ENCODE results near the gene ABCB9.
"Not testable (repeated sequence)": the region's sequence is repeated elsewhere in the genome, so short reads cannot be mapped to it uniquely, and the experiment has no call there.

The ABCB9 gene

DNA sequence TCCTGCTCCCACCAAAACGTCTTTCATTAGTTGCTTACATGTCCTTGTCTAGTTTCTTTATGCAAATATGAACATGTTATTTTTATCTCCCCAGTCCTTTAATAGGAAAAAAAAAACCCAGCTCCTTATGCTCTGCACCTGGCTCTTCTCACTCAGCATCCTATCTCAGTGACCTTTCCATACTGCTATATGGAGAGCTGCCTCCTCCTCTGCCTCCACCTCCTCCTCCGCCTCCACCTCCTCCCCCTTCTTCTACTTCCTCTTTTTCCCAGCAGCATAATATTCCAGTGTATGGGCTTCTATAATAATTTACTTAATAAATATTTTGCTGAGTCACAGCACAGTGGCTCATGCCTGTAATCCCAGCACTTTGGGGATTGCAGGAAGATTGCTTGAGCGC, 31.5 kb downstream of the ABCB9 start:
- DNase-seq, result no peak

DNA sequence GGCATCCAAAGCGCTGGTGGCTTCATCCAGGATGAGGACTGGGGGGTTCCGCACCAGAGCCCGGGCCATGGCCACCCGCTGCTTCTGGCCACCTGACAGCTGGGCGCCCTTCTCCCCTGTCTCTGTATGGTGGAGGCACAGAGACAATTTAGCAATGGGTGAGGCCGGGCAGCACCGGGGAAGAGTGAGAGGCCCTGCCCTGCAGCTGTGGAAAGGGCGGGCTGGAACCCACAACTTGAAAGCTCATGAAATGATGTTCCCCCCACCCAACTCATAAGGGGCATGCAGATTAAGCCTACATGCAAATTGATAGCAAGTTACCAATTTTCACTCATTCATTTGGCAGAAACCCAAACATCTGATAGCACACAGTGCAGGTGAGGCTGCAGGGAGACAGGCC, 34.1 kb downstream of the ABCB9 start:
- no peak for DNase-seq

DNA sequence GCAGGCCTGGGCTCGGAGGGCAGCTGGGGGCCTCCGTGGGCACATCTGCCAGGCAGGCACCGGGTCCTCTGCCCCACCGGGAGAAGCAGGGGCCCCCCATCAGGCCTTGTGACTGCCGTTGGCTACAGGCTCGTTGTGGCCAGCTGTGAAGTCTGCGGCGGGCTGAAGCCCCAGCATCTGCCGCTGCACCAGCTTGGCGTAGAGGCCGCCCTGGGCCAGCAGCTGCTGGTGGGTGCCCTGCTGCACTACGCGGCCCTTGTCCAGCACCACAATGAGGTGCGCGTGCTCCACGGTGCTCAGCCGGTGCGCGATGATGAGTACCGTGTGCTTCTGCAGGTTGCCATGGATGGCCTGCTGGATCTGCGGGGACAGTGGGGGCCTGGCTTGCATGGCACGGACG, 36.5 kb downstream of the ABCB9 start:
- no peak for DNase-seq

DNA sequence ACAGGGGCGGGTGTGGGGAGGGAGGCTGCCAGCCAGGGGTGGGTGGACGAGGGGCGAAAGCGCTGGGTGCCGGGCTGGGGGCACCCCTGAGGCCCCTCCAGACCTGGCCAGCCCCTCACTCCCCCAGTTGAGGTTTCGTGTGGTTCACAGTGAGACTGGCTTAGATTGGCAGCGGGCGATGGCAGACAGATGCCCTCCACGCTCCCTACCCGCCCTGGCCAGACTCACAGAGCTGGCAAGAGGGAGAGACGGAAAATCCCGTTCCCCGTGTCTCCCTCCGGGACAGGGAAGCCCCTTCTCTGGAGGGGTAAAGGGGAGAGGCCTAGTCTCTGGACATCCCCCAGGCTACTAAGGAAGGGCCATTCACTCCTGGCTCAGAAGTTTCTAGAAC, 37.1 kb downstream of the ABCB9 start:
- no peak for DNase-seq

DNA sequence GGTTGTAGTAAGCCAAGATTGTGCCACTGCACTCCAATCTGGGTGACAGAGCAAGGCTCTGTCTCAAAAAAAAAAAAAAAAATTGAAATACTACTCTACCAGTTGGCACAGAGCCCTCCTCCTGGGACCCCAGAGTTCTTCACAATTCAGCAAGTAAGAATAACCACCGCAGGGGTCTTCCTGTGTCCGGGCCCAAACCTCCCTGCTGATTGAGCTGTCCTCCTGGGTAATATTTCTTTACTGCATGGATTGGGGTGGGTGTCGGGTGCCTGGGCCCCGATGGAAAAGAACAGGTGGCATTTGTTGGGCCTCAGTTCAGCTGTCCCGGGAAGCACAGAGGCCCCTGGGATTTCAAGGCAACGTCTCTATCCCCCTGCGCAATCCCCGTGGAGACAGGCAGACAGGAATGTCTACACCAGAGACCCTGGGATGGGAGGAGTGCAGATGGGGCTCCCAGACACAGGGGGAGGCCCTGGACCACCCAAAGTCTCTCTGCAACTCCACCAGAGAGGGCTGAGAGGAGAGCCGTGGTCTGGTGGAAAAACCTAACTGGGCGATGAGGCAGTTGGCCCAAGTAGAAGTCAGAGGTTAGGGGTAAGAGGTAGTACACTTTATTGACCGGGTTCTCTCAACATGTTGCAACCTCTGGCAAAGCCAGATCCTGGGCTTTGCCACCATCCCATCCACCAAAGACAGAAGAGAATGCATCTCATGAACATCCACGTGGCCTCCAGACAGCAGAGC, 37.7 kb downstream of the ABCB9 start:
- no peak for DNase-seq

DNA sequence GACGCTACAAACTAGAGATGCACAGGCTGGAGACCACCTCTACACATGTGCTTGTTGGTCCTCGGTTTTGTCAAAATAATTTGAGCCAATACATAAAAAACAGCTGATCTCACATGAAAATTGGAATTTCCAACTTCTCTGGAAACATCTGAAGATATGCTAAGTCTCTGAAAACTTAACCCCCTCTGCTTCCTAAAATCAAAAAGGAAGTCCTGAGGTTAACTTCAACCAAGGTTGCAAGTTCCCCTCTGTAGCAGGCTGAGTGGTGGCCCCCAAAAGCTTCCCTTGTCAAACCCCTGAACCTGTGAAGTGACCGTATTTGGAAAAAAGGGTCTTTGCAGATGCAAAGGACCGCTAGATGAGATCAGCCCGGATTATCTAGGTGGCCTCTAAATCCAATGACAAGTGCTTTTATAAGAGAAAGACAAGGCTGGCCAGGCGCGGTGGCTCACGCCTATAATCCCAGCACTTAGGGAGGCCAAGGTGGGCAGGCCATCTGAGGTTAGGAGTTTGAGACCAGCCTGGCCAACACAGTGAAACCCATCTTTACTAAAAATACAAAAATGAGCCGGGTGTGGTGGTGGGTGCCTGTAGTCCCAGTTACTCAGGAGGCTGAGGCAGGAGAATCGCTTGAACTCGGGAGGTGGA, 38.4 kb downstream of the ABCB9 start:
- no peak for DNase-seq

DNA sequence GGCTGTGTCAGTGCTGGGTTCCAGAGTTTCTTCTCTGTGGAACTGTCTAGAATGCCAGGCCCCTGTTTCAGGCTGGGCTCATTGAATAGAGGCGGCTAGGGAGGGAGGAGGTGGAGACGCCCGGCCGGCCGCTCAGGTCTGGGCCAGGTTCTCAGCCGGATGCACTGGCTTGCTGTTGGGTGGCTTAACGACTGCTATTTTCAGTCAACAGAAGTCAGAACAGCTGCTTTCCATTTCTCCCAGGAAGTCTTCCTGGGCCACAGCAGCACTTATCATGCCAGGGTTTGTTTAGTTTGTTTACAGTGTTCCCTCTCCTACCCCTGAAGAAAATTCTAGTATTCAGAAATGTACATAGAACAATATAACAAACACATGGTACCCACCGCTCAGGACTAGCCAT, 44.3 kb downstream of the ABCB9 start:
- no peak for DNase-seq

DNA sequence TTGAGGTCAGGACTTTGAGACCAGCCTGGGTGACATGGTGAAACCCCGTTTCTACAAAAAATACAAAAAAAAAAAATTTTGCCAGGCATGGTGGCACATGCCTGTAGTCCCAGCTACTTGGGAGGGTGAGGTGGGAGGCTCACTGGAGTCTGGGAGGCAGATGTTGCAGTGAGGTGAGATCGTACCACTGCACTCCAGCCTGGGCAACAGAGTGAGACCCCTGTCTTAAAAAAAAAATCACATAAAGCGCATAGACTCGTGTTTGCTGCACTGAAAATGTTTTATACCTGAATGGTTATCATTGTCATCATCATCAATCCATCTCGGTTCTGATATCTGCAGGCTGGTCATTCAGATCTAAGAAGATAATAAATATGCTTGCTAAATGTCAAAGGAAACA, 45.6 kb downstream of the ABCB9 start:
- no peak for DNase-seq

DNA sequence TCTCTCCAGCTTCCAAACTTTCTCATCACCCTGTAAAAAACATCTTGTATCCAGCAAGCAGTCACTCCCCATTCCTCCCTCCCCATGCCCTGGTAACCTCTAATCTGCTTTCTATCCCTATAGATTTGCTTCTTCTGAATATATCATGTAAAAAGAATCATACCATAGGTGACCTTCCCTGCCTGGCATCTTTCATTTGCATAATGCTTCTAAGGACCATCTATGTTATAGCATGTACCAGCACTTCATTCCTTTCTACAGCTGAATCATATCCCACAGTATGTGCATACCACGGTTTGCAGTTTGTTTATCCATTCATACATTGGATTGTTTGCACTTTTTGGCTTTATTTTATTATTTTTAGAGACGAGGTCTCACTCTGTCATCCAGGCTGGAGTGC, 47.4 kb downstream of the ABCB9 start:
- DNase-seq, result no peak

DNA sequence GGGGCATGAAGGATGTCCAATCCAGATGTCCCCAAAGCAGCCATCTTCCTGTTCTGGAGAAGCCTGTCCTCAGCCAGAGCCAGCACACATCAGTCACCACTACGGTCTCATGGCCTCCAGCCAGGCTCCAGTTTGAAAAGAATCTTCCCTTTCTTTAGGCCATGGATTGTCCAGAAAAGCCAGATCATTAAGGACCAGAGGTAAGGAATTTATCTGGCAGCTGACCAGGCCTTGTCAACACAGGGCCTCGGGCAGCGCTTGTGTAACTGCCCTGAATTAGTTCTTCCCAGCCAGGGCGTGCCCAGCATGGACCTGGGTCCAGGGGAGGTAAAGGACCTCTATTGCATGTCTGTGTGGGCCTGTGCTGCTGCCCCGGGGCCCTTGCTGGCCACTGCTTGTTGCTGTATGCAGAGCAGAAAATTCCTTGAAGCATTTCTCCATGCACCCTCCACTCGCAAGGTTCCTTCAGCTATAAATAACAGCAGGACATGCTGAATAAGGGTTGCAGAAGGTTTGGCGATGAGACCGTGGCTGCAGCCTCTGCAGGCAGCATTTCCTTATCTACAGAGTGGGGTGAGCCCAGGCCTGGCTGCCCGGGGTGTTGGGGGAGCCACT, 48.6 kb downstream of the ABCB9 start:
- no peak for DNase-seq

DNA sequence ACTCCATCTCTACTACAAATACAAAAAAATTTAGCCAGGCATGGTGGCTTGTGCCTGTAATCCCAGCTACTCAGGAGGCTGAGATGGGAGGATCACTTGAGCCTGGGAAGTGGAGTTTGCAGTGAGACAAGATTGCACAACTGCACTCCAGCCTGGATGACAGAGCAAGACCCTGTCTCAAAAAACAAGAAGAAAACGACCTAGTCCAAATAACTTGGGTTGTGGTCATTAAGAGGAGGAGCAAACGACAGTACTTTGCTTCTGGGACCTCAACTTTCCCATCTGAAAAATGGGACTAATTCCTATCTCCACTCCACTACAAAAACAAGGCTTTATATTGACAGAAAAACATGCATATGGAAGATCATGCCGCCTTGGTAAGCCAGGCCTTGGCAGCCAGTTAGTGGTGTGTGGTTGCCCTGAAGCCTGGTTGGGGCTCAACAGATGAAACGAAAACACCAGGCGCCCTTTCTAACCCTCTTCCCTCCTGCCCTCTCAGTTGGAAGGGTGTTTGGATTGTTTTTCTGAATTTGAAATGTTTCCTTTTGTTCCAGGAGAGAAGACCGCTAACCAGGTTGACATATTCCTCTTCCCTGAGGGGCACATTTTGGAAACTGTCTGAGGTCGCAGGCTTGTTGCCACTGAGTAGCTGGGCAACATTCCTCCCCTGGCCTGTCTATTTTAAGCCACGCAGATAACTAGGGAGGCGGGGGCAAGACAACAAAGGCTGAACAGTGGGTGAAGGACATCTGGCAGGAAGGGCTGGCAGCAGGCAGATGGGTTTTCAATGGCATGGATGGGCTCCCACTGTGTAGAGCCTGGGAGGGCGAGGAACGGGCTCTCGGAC, 56.6 kb downstream of the ABCB9 start:
- DNase-seq, result no peak

DNA sequence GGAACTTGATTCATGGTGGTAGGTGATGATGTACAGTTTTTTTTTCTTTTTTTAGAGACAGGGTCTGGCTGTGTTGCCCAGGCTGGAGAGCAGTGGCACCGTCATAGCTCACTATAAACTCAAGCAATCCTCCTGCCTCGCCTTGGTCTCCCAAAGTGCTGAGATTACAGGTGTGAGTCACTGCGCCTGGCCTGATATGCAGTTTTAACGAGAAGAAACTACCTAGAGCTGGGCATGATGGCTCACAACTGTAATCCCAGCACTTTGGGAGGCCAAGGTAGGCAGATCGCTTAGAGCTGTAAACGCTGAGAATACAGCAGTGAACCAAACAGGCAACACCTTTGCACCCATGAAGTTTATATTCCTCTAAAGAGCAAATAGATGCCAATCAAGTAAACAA, 57.3 kb downstream of the ABCB9 start:
- no peak for DNase-seq

DNA sequence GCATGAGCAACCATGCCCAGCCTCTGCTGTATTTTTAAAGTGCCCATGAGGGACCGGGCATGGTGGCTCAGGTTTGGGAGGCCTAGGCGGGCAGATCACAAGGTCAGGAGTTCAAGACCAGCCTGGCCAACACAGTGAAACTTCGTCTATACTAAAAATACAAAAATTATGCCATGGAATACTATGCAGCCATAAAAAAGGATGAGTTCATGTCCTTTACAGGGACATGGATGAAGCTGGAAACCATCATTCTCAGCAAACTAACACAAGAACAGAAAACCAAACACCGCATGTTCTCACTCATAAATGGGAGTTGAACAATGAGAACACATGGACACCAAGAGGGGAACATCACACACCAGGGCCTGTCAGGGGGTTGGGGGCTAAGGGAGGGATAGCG, 61.0 kb downstream of the ABCB9 start:
- DNase-seq, result not testable (repeated sequence)

DNA sequence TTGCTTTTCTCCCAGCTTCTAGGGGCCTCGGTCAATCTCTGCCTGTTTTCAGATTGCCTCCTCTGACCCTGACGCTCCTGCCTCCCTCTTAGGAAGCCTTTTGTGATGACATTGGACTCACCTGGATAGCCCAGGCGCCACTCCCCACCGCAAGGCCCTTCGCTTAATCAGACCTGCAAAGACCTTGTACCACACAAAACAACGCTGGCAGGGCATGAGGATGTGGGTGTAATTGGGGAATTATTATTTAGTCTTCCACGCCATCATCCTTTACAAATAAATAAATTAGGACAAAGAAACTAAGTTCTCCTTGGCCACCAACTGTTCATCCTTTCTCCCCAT, 62.6 kb downstream of the ABCB9 start:
- DNase-seq, result no peak

DNA sequence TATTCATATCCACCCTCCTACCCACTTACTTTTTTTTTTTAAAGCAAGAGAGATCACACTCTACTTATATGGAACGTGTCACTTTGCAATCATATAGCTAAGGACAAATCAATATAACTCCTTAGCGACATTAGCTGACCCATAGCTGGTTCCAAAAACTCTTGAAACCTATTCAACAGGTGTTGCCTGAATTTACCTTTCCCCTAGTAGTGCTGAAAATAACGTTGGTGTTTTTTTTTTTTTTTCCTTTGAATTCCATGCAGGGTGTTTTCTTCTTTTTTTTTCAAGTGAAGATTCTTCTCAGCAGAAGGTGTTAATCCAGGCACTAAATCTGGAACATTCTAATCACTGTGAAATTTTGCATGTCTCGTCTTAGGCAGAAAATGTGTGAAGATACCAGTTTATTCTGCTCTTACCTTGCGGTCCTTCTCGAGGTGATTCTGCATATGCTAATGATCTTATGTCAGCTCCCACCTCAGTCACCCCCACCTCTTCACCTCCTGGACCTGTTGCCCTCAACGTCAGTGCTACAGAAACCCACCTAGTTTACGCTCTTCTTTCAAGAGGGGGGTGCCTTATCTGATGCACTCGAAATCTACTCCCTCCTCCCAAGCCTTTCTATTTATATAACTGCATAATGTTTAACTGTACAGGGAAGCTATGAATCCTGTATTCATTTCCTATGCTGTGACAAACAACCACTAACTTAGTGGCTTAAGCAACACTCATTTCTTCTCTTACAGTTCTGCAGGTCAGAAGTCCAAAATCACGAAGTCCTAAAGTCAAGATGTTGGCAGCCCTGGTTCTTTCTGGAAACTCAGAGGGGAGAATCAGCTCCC, 63.2 kb downstream of the ABCB9 start:
- no peak for DNase-seq

DNA sequence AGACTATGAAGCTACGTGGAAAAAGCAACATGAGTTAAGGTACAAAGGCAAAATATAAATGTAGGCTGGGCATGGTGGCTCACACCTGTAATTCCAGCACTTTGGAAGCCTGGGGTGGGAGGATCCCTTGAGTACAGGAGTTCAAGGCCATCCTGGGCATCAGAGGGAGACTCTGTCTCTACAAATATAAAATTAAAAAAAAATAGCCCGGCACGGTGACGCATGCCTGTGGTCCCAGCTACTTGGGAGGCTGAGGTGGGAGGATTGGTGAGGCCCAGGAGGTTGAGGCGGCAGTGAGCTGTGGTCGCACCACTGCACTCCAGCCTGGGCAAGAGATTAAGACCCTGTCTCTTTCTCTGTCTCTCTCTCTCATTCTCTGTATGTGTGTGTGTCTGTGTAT, 66.4 kb downstream of the ABCB9 start:
- DNase-seq, result no peak

DNA sequence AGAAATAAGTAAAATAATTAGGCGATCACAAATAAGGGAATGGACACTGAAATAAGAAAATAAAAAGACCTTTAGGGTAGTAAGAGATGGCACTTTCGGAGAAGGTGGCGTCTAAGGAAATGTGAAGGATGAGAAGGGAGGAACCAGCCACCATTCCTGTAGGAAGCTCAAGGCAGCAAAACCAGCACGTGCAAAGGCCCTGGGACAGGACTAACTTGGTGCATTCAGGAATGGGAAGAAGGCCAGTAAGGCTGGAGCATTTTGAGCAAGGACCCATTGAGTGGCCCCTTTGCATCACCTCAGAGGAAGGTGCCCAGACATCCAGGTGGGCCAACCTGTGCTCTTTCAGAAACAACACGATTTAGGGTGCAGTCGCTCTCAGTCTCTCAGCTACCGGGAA, 69.6 kb downstream of the ABCB9 start:
- DNase-seq, result no peak

DNA sequence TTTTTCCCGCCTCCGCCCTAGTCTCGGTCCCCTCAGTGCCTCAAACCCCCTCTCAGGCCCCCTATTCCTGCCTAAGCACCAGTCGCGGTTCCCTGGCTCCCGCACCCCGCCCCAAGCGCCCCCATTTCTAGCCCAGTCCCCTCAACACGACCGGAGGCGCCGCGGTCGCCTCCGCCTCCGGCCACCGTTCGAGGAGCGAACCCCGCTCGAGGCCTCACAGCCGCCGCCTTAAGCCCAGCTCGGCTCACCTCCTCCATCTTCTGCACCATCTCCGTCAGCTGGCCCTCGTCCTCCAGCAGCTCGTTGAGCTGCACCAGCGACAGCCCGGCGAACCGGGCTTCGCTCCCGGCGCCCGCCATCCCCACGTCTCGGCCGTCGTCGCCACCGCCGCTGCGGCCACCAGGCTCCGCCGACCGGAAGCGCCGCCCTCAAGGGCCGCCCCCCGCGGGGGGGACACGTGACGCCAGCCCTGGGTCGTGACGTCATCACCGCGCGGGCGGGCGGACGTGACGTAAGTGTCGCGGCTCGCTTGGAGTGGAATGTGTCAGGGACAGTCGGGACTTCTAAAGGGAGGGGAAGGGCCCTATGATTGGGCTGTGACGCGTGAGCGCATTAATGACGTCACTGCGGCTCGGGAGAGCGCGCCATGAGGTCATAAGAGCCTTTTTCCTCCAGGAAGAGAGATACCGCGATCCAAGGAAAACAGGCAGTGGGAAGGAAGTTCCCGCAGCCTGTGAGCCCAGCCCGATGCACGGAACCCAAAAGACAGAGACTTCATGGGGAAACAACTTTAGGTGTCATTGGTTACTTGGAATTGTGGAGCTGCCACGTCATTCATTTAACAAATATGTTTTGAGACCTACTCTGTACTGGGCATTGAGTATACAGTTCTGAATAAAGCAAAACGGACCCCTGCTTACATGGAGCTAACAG, 70.3 kb downstream of the ABCB9 start, which contains the start of gene VPS37B:
Gene VPS37B (minus strand): TSS at position 421 of the 933 bp plus-strand sequence. CDS start 62 bp downstream, at position 359.
- peak; percentile 93 for DNase-seq

DNA sequence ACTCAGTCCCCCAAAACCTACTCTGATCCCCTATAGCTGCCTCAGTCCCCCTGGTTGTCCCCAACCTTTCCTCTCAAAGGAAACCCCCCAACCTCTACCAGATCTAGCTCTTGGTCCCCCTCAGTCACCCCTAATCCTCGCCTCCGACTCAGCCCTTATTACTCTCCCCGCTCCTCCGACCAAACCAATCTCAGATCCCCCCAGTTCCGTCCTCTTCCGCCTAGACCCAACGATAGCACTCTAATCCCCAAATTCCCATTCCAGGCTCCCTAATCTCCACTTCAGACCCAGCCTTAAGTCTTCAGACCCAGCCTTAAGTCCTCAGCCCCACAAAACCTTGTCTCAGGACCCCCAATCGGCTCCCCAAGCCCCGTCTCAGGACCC, 71.0 kb downstream of the ABCB9 start:
- DNase-seq, result no peak

DNA sequence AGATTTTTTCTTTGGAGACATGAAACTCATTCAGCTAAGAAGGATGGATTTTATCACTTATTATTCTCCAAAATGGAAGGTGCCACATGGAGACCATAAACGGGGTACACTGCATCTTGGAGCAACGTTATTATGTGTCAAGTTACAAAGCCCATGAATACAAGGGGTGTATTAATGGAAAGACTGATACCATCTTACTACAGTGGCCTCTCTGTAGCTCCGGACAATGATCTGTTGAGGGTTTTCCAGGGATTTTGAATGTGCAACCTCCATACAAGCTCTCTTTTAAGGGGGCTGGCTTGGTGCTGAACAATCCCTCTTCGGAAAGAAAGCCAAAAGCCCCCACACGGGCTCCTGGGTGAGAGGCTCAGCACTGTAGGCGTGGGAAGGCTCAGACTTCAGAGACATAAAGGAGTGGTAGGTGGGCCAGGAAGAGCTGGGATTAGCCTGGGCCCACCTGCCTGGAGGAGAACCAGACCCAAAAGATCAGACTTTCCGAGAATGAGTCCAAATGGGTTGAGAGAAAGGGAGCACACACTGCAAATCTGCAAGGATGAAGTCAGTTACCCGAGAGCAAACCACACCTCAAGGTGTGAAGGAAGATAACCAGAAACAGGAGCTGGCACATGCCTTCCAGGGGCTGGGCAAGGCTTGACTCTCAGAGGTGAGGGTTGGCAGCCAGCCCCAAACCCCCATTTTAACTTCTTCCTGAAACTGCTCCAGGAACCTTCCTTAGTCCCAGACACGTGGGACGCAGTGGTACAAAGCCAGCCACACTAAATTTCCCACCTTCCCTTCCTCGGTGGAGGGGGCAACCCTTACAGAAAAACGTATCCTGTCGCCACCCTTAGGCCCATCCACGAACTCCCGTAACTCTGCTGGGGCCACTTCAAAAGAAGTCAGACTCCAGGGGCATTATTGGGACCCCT, 71.8 kb downstream of the ABCB9 start:
- DNase-seq, result peak; percentile 53
